ENCODE data around the gene RIPK3.

- peak; percentile 51 for TF ChIP-seq CTCF (IDR thresholded peaks at IDR 0.05)
- no peak for TF ChIP-seq NFIC (IDR thresholded peaks at IDR 0.05; ENCODE audit: borderline replicate concordance)
- TF ChIP-seq TEAD4 (IDR thresholded peaks at IDR 0.05; ENCODE audit: borderline replicate concordance, insufficient read depth): no peak
- TF ChIP-seq CHD2 (IDR thresholded peaks at IDR 0.05; ENCODE audit: low read length, partially characterized antibody): no peak
- no peak for TF ChIP-seq EZH2phosphoT487 (IDR thresholded peaks at IDR 0.05; ENCODE audit: borderline replicate concordance, low read depth)
These were observed 42.4 kb downstream of the RIPK3 start for GRCh38 chr14:24297190-24297964.

Data from SK-N-SH (cell line).